Activated CD8-positive, alpha-beta memory T cell treated with anti-CD3 and anti-CD28 coated beads, Interleukin-2, amount 50 U/mL, for 24 hours (primary cell): ENCODE data around the gene PHACTR3.
"Not testable (repeated sequence)": the region's sequence is repeated elsewhere in the genome, so short reads cannot be mapped to it uniquely, and the experiment has no call there.

ENCODE experiments used
- DNase-seq: peaks from one replicate; pipeline ENCODE4 v3.0.0-alpha.2; 2020; ENCODE audit errors: extremely low read depth

The PHACTR3 gene

DNA sequence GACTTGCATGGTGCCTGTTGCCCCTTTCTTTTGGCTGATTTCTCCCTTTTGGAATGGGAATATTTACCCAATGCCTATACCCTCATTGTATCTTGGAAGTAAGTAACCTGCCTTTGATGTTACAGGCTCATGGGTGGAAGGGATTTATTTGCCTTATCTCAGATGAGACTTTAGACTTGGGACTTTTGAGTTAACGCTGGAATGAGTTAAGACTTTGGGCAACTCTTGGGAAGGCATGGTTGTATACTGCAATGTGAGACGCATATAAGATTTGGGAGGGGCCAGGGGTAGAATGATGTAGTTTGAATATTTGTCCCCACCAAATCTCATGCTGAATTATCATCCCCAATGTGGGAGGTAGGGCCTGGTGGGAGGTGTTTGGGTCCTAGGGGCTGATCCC lies 253.6 kb downstream of the PHACTR3 start:
- DNase-seq = no peak

- no peak for DNase-seq
Observed at GRCh38 chr20:59858425-59858824, 254.1 kb downstream of the PHACTR3 start.

DNA sequence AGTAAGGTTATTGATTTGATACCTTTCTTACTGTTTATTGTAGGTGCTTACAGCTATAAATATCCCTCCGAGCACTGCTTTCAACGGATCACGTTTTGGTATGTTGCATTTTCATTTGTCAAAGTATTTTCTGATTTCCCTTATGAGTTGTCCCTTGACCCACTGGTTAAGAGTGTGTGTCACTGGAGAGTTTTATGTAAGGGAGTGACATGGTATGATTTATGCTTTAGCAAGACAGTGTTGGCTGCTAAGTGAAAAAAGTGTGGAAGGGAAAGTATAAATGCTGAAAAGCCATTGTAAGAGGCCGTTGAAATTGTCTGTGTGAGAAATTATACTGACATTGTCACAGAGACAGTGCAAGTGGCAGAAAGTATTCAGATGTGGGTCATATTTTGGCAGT lies 257.1 kb downstream of the PHACTR3 start:
- DNase-seq = no peak

- no peak for DNase-seq
Observed at GRCh38 chr20:59863058-59863457, 258.7 kb downstream of the PHACTR3 start.

DNA sequence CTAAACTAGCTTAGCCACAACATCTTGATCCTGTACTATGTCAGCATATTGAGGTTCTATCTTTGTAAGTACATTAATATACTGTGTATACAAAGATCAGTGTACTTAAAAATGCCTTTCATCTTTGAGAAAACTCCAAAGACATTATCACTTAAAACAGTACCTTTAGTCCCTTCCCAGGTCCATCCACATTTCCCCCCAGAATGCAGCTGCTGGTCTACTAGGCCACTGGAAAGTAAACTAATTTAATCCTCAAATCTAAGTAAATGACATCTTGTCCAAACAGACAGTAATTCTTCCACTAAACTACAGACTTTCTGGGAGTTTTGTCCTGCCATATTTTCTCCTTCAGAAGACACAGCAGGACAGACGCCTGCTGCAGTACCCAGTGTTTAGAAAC lies 260.4 kb downstream of the PHACTR3 start:
- no peak for DNase-seq

DNA sequence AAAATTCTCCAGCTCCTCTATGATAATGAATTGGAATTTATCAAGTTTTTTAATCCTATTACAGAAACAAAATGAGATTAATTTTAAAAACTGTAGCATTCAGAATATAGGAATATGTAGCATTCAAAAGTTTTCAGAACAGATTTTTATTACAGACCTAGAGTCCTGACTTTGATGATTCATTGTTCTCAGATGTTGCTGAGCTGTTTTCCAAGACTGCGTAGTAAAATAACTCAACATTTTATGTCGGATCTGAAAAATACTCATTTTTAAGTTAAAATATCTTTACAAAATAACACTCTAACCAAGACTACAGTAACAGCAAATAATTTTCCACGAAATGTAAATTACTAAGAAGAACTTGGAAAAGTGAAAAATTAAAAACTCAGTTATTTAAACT lies 262.0 kb downstream of the PHACTR3 start:
- no peak for DNase-seq

DNA sequence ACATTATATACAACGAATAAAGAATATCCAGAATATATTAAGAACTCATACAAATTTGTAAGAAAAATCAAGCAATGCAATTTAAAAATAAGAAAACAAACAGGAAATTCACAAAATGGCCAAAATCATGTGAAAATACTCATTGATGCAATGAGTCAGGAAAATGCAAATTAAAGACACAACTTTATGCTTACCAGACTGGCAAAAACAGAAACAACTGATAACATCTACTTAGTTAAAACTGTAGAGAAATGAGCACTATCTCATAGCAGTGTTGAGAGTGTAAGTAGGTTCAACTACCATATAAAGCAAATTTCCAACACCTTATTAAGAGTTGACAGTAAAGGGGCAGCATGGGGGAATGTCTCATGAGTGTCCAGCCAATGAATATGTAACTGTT lies 266.8 kb downstream of the PHACTR3 start:
- DNase-seq = no peak

- DNase-seq = no peak
Observed at GRCh38 chr20:59873409-59873808, 269.1 kb downstream of the PHACTR3 start.

DNA sequence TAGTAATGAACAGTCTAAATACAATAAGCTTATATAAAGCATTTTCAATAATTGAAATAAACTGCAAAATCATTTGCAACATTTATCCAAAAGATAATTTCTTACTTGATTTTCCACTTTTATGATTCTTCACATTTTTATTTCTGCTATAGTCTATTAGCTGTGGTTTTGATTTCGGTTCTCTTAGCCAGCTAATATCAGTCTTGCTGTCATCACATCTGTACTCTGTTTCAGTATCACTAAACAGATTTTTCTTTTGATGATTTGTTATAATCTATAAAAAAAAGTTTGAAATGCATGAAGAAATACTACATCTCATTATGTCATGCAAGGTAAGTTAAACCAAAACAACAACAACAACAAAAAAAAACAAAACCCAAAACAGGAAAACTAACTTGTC lies 275.9 kb downstream of the PHACTR3 start:
- no peak for DNase-seq

- DNase-seq = no peak
Observed at GRCh38 chr20:59884494-59884893, 280.2 kb downstream of the PHACTR3 start.

- DNase-seq = no peak
Observed at GRCh38 chr20:59888050-59888449, 283.7 kb downstream of the PHACTR3 start.

GRCh38 chr20:59890035-59890434 lies 285.7 kb downstream of the PHACTR3 start:
- not testable (repeated sequence) for DNase-seq

GRCh38 chr20:59891581-59891980 lies 287.2 kb downstream of the PHACTR3 start:
- DNase-seq = no peak

GRCh38 chr20:59895908-59896307 lies 291.6 kb downstream of the PHACTR3 start:
- DNase-seq = no peak
